Measurements from ENCODE around the gene MBD5. TPM values are rescaled to one million over a fixed set of nuclear protein-coding genes. Genes with fewer than 3 reads are reported as not detected.

MBD5 gene
- total and polyA plus RNA-seq, 5 donors: 5.6 to 37.0 (median 33.9) TPM

DNA sequence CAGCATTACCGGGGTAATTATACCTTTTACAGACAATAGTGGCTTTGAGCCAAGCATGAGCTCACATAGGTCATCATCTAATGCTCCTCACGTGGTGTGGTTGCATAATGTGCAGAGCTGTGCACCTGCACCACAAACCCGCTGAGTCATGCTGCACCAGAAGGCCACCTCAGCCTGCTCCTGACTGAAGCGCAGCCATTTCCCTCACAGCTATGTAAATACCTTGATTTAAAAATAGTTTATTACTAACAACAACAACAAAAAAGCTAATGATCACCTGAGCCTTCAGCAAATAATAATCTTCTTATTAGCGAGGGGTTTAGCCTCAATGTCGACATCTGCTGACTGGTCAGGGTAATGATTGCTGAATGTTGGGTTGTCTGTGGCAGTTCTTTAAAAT, 238.8 kb downstream of the MBD5 start:
- intact Hi-C loops (cut with DNase I): no loop called here
- Histone ChIP-seq H3K9me3 (ENCODE audit: control insufficient read depth, low read length) (no peaks in the 10 kb centered on the region), H3K4me3 (ENCODE audit: low read length) (no peak overlapping the region), H3K27me3 (ENCODE audit: control insufficient read depth, insufficient read depth) (no peaks in the 10 kb centered on the region), H3K4me1 (ENCODE audit: control insufficient read depth, insufficient read depth, low read length) (no peaks in the 10 kb centered on the region), H3K27ac (ENCODE audit: low read length) (no peak overlapping the region)
- 85% methylated on average over 6 of the region's 6 CpGs for WGBS
- DNase-seq (no peak), ATAC-seq (no peak)

DNA sequence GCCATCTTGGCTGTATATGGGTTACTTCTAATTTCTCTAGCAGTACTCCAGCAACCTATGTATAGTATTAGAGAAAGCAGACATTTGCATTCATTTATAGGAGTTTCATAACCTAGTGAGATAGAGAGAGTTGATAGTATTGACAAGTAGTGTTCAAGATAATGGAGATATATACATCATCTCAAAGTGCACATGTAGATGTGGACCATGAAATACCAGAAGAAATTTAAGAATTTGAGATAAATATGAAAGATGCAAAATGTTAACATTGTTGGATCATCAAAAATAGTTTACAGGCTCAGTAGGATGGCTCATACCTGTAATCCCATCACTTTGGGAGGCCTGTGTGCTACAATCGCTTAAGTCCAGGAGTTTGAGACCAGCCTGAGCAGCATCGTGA, 243.0 kb downstream of the MBD5 start:
- no peak for DNase-seq
- H3K9me3 ChIP-seq (ENCODE audit: control insufficient read depth, low read length): no peaks in the 10 kb centered on the region
- H3K27ac ChIP-seq (ENCODE audit: low read length): no peak overlapping the region
- no peaks in the 10 kb centered on the region for H3K4me1 ChIP-seq (ENCODE audit: control insufficient read depth, insufficient read depth, low read length)
- 89% methylated on average over 2 of the region's 2 CpGs for WGBS
- H3K27me3 ChIP-seq (ENCODE audit: control insufficient read depth, insufficient read depth): no peaks in the 10 kb centered on the region
- intact Hi-C loops (cut with DNase I): no loop called here
- ATAC-seq: no peak
- no peak overlapping the region for H3K4me3 ChIP-seq (ENCODE audit: low read length)

DNA sequence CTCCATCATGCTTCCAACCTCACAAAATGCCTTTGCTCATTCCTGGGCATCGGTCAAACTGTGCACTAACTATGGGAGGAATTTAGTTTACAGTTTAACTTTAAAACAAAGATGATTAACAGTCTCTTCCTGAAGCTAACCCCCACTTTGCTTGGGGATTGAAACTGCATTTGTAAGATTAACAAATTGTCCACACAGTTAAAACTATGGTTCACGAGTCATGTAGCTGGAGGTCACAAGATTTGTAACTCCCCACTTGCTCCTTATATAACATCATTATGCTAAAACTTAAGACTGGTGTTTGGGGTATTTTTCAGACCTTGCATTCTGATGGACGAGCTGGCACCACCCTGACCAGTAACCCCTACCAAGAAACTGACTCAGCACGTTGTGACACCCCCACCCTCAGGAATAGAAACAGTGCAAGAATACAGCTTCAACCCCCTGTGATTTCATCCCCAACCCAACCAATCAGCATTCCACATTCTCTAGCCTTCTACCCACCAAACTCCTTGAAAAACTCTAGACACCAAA, 252.3 kb downstream of the MBD5 start:
- H3K27ac ChIP-seq (ENCODE audit: low read length): no peak overlapping the region

DNA sequence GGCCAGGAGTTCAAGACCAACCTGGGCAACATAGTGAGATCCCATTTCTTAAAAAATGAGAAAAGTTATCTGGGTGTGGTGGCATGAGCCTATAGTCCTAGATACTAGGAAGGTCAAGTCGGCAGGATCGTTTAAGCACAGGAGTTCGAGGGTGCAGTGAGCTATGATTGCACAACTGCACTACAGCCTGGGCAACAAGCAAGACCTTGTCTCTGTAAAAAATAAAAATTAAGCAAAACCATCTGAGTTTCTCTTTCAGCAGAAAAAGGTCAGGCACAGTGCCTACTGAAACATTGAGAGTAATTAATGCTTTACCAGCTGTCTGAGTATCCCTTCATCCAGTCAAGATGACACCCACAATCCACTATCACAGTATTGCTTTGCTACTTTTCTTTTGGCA, 258.3 kb downstream of the MBD5 start:
- Histone ChIP-seq H3K4me3 (ENCODE audit: low read length) (no peak overlapping the region), H3K27ac (ENCODE audit: low read length) (no peak overlapping the region), H3K4me1 (ENCODE audit: control insufficient read depth, insufficient read depth, low read length) (no peaks in the 10 kb centered on the region), H3K27me3 (ENCODE audit: control insufficient read depth, insufficient read depth) (no peaks in the 10 kb centered on the region), H3K9me3 (ENCODE audit: control insufficient read depth, low read length) (no peaks in the 10 kb centered on the region)
- intact Hi-C loops (cut with DNase I): no loop called here
- no peak for ATAC-seq
- no peak for DNase-seq
- WGBS: 97% methylated on average over 3 of the region's 3 CpGs

More for the DNA sequence above, 252.3 kb downstream of the MBD5 start:
- ATAC-seq: no peak
- WGBS: 61% methylated on average over 4 of the region's 4 CpGs
- Histone ChIP-seq H3K27me3 (ENCODE audit: control insufficient read depth, insufficient read depth) (no peaks in the 10 kb centered on the region), H3K9me3 (ENCODE audit: control insufficient read depth, low read length) (no peaks in the 10 kb centered on the region), H3K4me1 (ENCODE audit: control insufficient read depth, insufficient read depth, low read length) (no peaks in the 10 kb centered on the region), H3K4me3 (ENCODE audit: low read length) (no peak overlapping the region)
- no peak for DNase-seq
- intact Hi-C loops (cut with DNase I): no loop called here

DNA sequence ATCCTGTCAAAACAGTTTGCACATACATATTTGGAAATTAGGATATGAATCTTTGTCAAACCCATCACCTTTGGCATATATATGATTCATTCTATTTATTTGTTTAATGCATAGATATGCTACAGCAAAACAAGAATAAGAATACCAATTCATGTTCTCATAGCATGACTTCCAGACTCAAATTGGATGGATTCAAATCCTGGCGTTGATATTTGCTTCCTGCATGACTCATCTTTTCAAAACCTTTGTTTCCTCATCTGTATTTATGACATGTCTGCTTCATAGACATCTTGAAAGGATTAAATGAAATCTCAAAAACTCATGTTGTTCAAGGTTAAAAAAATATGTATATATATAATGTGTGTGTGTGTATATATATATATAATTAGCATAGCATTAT, 261.3 kb downstream of the MBD5 start:
- intact Hi-C loops (cut with DNase I): no loop called here
- no peak for ATAC-seq
- no peaks in the 10 kb centered on the region for H3K9me3 ChIP-seq (ENCODE audit: control insufficient read depth, low read length)
- no peaks in the 10 kb centered on the region for H3K4me1 ChIP-seq (ENCODE audit: control insufficient read depth, insufficient read depth, low read length)
- no peak overlapping the region for H3K27ac ChIP-seq (ENCODE audit: low read length)
- no peak overlapping the region for H3K4me3 ChIP-seq (ENCODE audit: low read length)
- no peak for DNase-seq
- 72% methylated on average over 1 of the region's 1 CpG for WGBS
- no peaks in the 10 kb centered on the region for H3K27me3 ChIP-seq (ENCODE audit: control insufficient read depth, insufficient read depth)

DNA sequence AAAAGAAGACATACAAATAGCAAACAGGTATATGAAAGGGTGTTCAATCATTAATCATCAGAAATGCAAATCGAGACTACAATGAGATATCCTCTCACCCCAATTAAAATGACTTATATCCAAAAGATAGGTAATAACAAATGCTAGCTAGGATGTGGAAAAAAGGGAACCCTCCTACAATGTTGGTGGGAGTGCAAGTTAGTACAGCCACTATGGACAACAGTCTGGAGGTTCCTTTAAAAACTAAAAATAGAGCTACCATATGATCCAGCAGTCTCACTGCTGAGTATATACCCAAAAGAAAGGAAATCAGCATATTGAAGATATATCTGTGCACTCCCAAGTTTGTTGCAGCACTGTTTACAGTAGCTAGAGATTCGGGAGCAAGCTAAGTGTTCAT, 271.5 kb downstream of the MBD5 start:
- 93% methylated on average over 2 of the region's 2 CpGs for WGBS
- Histone ChIP-seq H3K27ac (ENCODE audit: low read length) (no peak overlapping the region), H3K4me1 (ENCODE audit: control insufficient read depth, insufficient read depth, low read length) (no peaks in the 10 kb centered on the region), H3K4me3 (ENCODE audit: low read length) (no peak overlapping the region), H3K9me3 (ENCODE audit: control insufficient read depth, low read length) (no peaks in the 10 kb centered on the region), H3K27me3 (ENCODE audit: control insufficient read depth, insufficient read depth) (no peaks in the 10 kb centered on the region)
- intact Hi-C loops (cut with DNase I): no loop called here
- no peak for DNase-seq
- ATAC-seq: no peak

DNA sequence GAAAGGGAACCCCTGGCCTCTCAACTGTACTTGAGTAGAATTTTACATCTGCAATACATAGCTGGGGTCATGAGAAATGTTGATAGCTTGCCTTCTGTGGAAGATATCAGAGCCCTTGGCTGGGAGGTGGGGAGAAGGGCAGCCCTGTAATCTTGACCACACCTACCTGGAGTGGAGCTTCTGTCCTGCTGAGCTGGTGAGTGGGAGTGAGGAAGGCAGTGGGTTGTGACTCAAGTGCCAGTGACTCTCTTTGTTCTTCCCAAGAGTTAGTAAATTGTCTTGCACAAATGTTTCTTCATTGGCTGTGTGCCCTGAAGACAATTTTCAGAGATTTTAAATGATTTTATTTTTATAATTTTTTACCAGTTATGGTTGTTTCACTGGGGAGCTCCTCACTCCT, 277.3 kb downstream of the MBD5 start:
- Histone ChIP-seq H3K27me3 (ENCODE audit: control insufficient read depth, insufficient read depth) (no peaks in the 10 kb centered on the region), H3K4me1 (ENCODE audit: control insufficient read depth, insufficient read depth, low read length) (no peaks in the 10 kb centered on the region), H3K4me3 (ENCODE audit: low read length) (no peak overlapping the region), H3K9me3 (ENCODE audit: control insufficient read depth, low read length) (no peaks in the 10 kb centered on the region), H3K27ac (ENCODE audit: low read length) (no peak overlapping the region)
- ATAC-seq: no peak
- intact Hi-C loops (cut with DNase I): no loop called here
- DNase-seq: no peak

DNA sequence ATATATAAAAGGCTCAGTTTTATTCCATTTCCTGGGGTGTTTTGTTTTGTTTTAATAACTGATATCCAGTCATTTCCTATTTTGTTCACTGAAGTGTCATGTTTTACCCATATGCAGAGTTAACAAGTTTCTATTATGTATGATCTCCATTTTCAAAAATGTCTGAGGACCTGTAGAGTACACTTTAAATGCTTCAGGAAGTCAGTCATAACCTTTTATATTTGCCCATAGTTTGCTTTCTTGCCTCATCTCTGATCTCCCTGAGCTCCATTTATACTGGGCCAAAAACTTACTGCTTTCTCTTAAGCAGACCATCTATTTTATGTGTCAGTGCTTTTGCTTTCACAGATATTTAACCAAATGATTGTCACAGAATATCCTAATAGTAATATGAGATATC, 278.7 kb downstream of the MBD5 start:
- H3K27me3 ChIP-seq (ENCODE audit: control insufficient read depth, insufficient read depth): no peaks in the 10 kb centered on the region
- intact Hi-C loops (cut with DNase I): no loop called here
- no peak overlapping the region for H3K4me3 ChIP-seq (ENCODE audit: low read length)
- DNase-seq: no peak
- H3K4me1 ChIP-seq (ENCODE audit: control insufficient read depth, insufficient read depth, low read length): no peaks in the 10 kb centered on the region
- no peak for ATAC-seq
- H3K27ac ChIP-seq (ENCODE audit: low read length): no peak overlapping the region
- H3K9me3 ChIP-seq (ENCODE audit: control insufficient read depth, low read length): no peaks in the 10 kb centered on the region

DNA sequence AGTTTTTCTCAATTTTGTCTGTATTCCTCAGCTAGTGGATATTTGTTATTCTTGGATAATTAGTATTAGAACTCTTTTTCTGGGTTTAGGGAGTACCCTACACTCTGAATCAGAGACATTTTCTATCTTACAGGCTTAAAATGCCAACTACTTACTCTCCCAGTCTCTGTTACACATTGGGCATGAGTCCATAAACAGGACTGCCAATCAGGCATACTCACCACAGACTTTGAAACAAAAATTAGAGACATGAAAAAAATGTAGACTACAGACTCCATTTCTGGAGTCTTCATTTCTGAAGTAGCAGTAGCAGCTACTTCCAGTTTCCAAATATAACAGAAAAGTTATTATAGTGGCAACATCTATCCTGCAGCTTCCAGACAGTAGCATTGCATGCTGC, 279.7 kb downstream of the MBD5 start:
- intact Hi-C loops (cut with DNase I): no loop called here
- Histone ChIP-seq H3K9me3 (ENCODE audit: control insufficient read depth, low read length) (no peaks in the 10 kb centered on the region), H3K27me3 (ENCODE audit: control insufficient read depth, insufficient read depth) (no peaks in the 10 kb centered on the region), H3K4me1 (ENCODE audit: control insufficient read depth, insufficient read depth, low read length) (no peaks in the 10 kb centered on the region), H3K27ac (ENCODE audit: low read length) (no peak overlapping the region), H3K4me3 (ENCODE audit: low read length) (no peak overlapping the region)
- no peak for ATAC-seq
- DNase-seq: no peak

DNA sequence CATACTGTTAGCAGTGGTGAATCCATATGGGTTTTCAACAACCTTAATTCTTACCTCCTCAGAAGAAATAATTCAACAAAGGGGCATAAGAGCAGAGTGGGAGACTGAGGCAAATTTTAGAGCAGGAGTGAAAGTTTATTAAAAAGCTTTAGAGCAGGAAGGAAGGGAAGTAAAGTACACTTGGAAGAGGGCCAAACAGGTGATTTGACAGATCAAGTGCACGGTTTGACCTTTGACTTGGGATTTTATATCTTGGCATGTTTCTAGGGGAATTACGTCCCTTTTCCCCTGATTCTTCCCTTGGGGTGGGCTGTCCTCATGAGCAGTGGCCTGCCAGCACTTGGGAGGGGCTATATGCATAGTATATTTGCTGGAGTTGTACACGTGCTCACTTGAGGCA, 280.5 kb downstream of the MBD5 start:
- H3K9me3 ChIP-seq (ENCODE audit: control insufficient read depth, low read length): no peaks in the 10 kb centered on the region
- ATAC-seq: no peak
- intact Hi-C loops (cut with DNase I): no loop called here
- 73% methylated on average over 3 of the region's 3 CpGs for WGBS
- no peak overlapping the region for H3K4me3 ChIP-seq (ENCODE audit: low read length)
- no peaks in the 10 kb centered on the region for H3K27me3 ChIP-seq (ENCODE audit: control insufficient read depth, insufficient read depth)
- DNase-seq: no peak
- no peaks in the 10 kb centered on the region for H3K4me1 ChIP-seq (ENCODE audit: control insufficient read depth, insufficient read depth, low read length)
- no peak overlapping the region for H3K27ac ChIP-seq (ENCODE audit: low read length)

DNA sequence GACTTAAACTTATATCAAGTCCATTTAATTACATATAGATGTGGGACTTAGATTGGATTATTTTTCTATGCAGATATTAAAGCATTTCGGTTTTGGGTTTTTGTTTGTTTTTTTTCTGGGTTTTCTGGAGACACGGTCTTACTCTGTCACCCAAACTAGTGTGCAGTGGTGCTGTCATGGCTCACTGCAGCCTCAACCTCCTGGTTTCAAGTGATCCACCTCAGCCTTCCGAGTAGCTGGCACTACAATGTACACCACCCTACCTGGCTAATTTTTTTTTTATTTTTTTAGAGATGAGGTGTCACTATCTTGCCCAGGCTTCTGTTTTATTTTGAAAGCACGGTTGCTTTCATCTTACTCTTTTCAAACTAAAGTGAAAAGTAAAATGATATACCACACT, 281.6 kb downstream of the MBD5 start:
- H3K9me3 ChIP-seq (ENCODE audit: control insufficient read depth, low read length): no peaks in the 10 kb centered on the region
- H3K4me3 ChIP-seq (ENCODE audit: low read length): no peak overlapping the region
- WGBS: 95% methylated on average over 4 of the region's 4 CpGs
- ATAC-seq: no peak
- intact Hi-C loops (cut with DNase I): no loop called here
- no peak for DNase-seq
- no peaks in the 10 kb centered on the region for H3K27me3 ChIP-seq (ENCODE audit: control insufficient read depth, insufficient read depth)
- H3K27ac ChIP-seq (ENCODE audit: low read length): no peak overlapping the region
- no peaks in the 10 kb centered on the region for H3K4me1 ChIP-seq (ENCODE audit: control insufficient read depth, insufficient read depth, low read length)

DNA sequence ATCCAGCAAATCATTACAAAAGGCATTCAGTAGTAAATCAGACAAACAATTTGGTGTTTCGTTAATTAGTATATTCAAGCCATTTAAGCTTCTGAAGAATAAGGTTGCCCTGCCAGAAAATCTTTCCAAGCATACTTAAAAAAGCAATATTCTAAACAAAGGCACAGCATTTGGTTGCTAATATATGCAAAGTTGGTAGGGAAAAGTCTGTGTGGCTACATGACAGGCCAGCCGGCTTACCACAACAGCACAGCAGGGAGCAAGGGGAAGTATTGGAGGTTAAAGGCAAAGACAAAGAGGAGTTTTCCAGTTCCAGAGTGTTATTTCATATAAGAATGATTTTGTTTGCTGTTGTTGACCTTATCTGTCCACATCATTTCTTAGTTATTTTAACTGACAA, 282.3 kb downstream of the MBD5 start:
- intact Hi-C loops (cut with DNase I): no loop called here
- ATAC-seq: no peak
- DNase-seq: no peak
- H3K4me3 ChIP-seq (ENCODE audit: low read length): no peak overlapping the region
- H3K27ac ChIP-seq (ENCODE audit: low read length): no peak overlapping the region
- 97% methylated on average over 2 of the region's 2 CpGs for WGBS
- no peaks in the 10 kb centered on the region for H3K27me3 ChIP-seq (ENCODE audit: control insufficient read depth, insufficient read depth)
- H3K4me1 ChIP-seq (ENCODE audit: control insufficient read depth, insufficient read depth, low read length): no peaks in the 10 kb centered on the region
- H3K9me3 ChIP-seq (ENCODE audit: control insufficient read depth, low read length): no peaks in the 10 kb centered on the region

Measured in right cardiac atrium (tissue), 5 donors.